GM12801 (cell line): ENCODE data around the gene TMEM255B.

Experiments
- CTCF ChIP-seq: IDR thresholded peaks from one replicate; pipeline ENCODE4 v1.5.1; 2011; ENCODE audit warnings: control low read depth; ENCODE audit not compliant: insufficient read length; ENCODE audit errors: extremely low read depth

Gene TMEM255B

GRCh38 chr13:113759525-113760137 lies 605 bp downstream of the TMEM255B start:
- TF ChIP-seq CTCF: no peak

GRCh38 chr13:113761136-113761535 lies 2.1 kb downstream of the TMEM255B start:
- no peak for TF ChIP-seq CTCF

DNA sequence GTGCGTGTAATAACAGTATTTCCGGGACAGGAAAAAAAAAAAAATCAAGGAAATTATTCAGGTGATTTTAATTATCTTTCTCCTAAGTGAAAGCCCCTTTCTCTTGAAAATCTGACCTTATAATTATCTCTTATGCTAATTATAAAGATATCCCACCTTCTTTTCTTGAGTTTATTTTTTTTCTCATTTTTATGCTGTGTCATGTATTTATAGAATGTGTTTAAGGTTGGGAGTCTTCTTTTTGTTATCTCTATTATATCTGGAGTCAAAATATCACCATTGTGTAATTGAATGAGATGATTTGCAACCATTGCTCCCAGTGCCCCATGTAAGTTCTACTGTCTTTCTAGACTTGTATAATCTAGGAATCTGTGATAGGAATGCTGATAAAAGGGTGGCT lies 3.0 kb downstream of the TMEM255B start:
- no peak for TF ChIP-seq CTCF

- TF ChIP-seq CTCF: no peak
Observed at GRCh38 chr13:113762538-113762937, 3.5 kb downstream of the TMEM255B start.

- no peak for TF ChIP-seq CTCF
Observed at GRCh38 chr13:113763254-113763653, 4.2 kb downstream of the TMEM255B start.

GRCh38 chr13:113763961-113764792 lies 5.2 kb downstream of the TMEM255B start:
- TF ChIP-seq CTCF: no peak

DNA sequence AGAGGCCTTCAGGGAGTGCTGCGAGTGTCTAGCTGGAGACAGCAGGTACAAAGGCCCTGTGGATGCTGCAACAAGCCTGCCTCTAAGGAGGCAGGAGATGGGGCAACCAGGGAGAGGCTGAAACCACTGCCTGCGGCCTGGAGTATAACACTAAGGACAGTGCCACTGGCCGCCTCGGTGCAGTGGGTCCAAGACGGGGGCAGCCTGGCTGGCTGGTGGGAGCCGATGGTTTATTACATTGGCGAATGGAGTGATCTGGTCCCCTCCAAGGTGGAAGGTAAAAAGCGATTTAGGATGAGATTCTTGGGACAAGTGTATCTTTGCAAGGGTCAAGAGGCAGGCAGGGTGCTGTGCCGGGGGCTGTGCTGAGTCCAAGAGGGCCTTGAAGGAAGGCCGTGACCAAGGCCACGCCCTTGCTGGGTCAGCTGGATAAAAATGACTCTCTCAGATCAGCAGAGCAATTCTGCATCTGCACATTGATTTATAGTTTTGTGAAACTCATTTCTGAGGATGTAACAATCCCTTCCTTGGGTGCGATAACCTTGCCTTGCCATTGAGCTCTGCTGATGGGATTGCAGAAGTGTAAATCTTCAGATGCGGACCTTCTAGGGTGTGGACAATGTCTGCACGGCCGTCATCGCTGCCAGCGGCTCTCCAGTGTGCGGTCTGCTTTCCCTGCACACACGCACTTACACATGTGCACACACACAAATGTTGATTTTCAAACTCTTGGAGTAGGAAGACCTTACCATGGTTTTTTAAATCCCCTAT lies 6.0 kb downstream of the TMEM255B start:
- no peak for TF ChIP-seq CTCF
